AG04450 (cell line): Measurements from ENCODE around the gene ZNF280A. TPM values are rescaled to one million over a fixed set of nuclear protein-coding genes. Genes with fewer than 3 reads are reported as not detected.

Experiments
- CTCF ChIA-PET: fragments of 300-600, 350-600 bp; formaldehyde crosslinking; extraction: SDS; loops from one replicate; lab custom pipeline; 2022; ENCODE audit warnings: antibody characterized with exemption, inconsistent platforms; lab: Charles Lee
- POLR2A ChIA-PET: fragments of 350-600 bp; formaldehyde crosslinking; extraction: SDS; loops from one replicate; lab custom pipeline; 2021; ENCODE audit warnings: antibody characterized with exemption, inconsistent platforms; lab: Yijun Ruan, JAX
- DNase-seq: peaks from one replicate; pipeline ENCODE4 v3.0.0-alpha.2; 2011; ENCODE audit warnings: low read depth, low spot score
- H3K27ac ChIP-seq: one replicate; pipeline ENCODE4 v1.5.1; 2012; ENCODE audit warnings: low read depth, low read length, control low read depth
- H3K27me3 ChIP-seq: one replicate; pipeline ENCODE4 v1.6.0; 2012; ENCODE audit warnings: low read length; ENCODE audit not compliant: control insufficient read depth, insufficient read depth
- H3K4me3 ChIP-seq: 2 replicates; pipeline ENCODE4 v1.5.1; 2011; ENCODE audit warnings: mild to moderate bottlenecking, low read depth, low read length, control low read depth
- H3K9me3 ChIP-seq: 2 replicates; pipeline ENCODE4 v1.5.1; 2012; ENCODE audit warnings: low read length; ENCODE audit not compliant: control insufficient read depth, insufficient read depth
- polyA minus RNA-seq: library from RNA; depleted of rRNA, polyadenylated mRNA; stranded (reverse); fragments of >200 nt; gene quantifications from 2 replicates; pipeline ENCODE4 v1.2.3, GENCODE V29; 2011; rRNA and poly(A)+ RNA removed
- polyA plus RNA-seq: library from polyadenylated mRNA; depleted of rRNA; stranded (reverse); fragments of >200 nt; gene quantifications from 2 replicates; pipeline ENCODE4 v1.2.3, GENCODE V29; 2011; rRNA removed
- TF ChIP-seq, protein P1 (sequence below): IDR thresholded peaks from 2 replicates; pipeline ENCODE4 v1.5.1; 2011; ENCODE audit warnings: low read depth, low read length, control low read depth, inconsistent platforms

Gene ZNF280A, protein sequence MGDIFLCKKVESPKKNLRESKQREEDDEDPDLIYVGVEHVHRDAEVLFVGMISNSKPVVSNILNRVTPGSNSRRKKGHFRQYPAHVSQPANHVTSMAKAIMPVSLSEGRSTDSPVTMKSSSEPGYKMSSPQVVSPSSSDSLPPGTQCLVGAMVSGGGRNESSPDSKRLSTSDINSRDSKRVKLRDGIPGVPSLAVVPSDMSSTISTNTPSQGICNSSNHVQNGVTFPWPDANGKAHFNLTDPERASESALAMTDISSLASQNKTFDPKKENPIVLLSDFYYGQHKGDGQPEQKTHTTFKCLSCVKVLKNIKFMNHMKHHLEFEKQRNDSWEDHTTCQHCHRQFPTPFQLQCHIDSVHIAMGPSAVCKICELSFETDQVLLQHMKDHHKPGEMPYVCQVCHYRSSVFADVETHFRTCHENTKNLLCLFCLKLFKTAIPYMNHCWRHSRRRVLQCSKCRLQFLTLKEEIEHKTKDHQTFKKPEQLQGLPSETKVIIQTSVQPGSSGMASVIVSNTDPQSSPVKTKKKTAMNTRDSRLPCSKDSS
- polyA plus RNA-seq = not detected in 2 replicates
- not detected in 2 replicates for polyA minus RNA-seq

DNA sequence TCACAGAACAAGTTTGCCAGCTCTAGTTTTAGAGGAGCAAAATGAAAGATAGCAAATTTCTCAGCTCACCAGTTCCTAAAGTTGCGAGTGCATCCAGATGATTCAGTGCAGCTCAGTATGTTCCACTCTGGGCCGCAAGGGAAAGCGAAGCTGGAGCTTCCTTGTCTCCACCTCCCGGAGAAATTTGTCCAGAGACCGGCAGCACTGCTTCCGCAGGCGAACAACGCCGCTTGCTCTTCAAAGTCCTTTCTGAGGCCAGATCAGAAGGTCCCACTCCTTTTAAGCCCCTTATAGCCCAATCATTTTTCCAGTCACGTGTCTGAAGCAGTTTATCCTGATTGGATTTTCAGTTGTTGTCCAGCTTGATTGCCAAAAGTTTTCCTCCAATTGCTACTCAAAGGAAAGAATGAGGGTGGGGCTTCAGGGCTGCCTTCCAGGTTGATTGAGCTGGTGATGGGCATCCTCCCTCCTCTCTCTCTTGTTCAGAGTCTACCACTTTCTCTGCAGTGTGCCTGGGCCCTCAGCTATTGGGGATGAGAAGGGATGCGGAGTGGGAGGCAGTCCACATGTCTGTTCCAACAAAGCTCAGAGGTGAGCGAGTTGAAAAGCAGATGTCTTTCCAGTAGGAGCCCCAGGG, at the start of gene ZNF280A:
ZNF280A (minus strand) TSS at position 251 of the 637 bp plus-strand sequence. CDS start 4,640 bp downstream, outside the sequence.
- Histone ChIP-seq H3K4me3 (no peak within 1 kb of the TSS), H3K9me3 (no peaks in the 10 kb centered on the region), H3K27me3 (peaks cover 4% of the 10 kb centered on the region), H3K27ac (no peak within 1 kb of the TSS)
- no peak for DNase-seq
- TF ChIP-seq, protein P1, sequence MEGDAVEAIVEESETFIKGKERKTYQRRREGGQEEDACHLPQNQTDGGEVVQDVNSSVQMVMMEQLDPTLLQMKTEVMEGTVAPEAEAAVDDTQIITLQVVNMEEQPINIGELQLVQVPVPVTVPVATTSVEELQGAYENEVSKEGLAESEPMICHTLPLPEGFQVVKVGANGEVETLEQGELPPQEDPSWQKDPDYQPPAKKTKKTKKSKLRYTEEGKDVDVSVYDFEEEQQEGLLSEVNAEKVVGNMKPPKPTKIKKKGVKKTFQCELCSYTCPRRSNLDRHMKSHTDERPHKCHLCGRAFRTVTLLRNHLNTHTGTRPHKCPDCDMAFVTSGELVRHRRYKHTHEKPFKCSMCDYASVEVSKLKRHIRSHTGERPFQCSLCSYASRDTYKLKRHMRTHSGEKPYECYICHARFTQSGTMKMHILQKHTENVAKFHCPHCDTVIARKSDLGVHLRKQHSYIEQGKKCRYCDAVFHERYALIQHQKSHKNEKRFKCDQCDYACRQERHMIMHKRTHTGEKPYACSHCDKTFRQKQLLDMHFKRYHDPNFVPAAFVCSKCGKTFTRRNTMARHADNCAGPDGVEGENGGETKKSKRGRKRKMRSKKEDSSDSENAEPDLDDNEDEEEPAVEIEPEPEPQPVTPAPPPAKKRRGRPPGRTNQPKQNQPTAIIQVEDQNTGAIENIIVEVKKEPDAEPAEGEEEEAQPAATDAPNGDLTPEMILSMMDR = no peak; the same call in 1 of the 2 replicates
- ChIA-PET POLR2A (no interaction called here), CTCF (interaction anchor here (0.7 to 2.6 kb wide), 3 partner anchors 11 to 98 kb away, joined by 3 to 15 read pairs (median 3); partner anchors contain the start of gene ZNF280B)

DNA sequence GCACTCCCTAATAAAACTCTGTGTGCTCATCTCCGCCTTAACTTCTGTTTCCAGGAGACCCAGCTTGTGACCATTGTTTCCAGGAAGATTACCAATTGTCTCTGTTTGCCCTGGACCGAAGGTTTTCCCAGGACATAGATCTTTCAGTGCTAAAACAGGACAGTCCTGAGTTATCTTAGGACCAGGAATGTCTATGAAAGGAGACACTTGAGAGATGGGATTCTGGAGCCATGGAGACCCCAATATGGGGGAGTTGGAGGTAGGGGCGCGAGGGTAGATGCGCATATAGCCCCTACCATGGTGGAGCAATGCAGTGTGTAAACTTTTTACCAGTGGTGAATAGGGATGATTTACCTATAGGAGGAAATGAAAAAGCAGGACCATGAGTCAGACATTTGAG, 49.1 kb upstream of the ZNF280A start:
- DNase-seq = no peak
- H3K9me3 ChIP-seq = no peaks in the 10 kb centered on the region
- H3K4me3 ChIP-seq = no peak overlapping the region
- TF ChIP-seq, protein P1 = no peak
- CTCF ChIA-PET = interaction anchor here (3.0 kb wide), 1 partner anchor 8 kb away, joined by 11 read pairs; no protein-coding TSS in a partner anchor
- POLR2A ChIA-PET = no interaction called here
- H3K27me3 ChIP-seq = peaks cover 7% of the 10 kb centered on the region
- H3K27ac ChIP-seq = no peak overlapping the region

DNA sequence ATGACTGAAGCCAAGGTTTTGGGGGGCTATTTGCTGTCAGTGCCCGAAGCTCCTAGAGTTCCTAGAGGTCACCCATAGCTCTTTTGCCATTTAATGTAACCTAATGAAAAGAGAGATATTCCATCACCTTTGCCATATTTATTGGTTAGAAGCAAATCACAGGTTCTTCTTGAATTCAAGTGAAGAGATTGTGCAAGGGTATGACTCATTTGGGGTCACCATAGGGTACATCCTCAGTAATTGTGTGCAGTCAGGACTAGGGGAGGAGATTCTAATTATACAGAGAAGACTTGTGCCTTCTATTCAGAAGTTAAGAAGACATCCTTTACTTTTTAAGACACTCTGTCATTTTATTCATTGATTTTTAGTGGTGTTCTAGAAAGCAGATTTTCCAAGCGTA, 45.9 kb upstream of the ZNF280A start:
- ChIA-PET CTCF (interaction anchor here (3.0 kb wide), 1 partner anchor 11 kb away, joined by 11 read pairs; no protein-coding TSS in a partner anchor), POLR2A (no interaction called here)
- TF ChIP-seq, protein P1 = no peak
- Histone ChIP-seq H3K4me3 (no peak overlapping the region), H3K27ac (no peak overlapping the region), H3K9me3 (no peaks in the 10 kb centered on the region), H3K27me3 (peaks cover 2% of the 10 kb centered on the region)
- DNase-seq = no peak

DNA sequence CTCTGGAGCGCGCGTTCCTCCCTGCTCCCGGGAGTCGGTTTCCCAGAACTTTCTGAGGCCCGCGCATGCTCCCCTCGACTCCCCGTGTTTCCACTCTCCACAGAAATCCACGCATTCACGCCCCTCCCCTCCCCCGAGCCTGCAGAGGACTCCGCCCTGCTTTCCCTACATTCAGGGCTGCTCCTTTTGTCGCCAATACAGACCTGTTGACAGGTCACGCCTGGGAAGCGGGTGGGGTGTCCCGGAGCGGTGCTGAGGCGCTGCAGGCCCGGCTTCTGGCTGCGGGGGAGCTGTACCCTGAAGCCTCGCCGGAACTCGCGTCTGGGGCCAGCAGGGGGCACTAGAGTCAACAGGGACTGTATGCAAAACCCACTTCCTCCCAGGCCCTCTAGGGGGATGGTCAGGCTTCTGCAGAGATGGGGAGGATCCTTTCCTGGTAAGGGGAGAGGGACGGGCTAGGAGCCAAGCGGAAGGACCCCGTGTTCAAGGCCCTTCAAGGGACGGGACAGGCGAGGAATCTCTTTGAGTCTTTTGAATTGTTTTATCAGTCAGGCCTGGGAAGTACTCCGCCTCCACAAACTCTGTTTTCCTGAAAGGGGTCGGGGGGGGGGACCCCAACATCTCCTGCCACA, 39.0 kb upstream of the ZNF280A start, which contains the start of gene PRAME:
PRAME (minus strand) TSS at position 294 of the 632 bp plus-strand sequence. CDS start 2,433 bp downstream, outside the sequence.
- CTCF ChIA-PET = interaction anchor here (1.9 kb wide), 1 partner anchor 18 kb away, joined by 8 read pairs; no protein-coding TSS in a partner anchor
- Histone ChIP-seq H3K27ac (no peak within 1 kb of the TSS), H3K4me3 (no peak within 1 kb of the TSS), H3K9me3 (peaks cover 13% of the 10 kb centered on the region; the same call in 1 of the 2 replicates), H3K27me3 (no peaks in the 10 kb centered on the region)
- TF ChIP-seq, protein P1 = peak; percentile 35
- POLR2A ChIA-PET = no interaction called here
- no peak for DNase-seq
